GM12878 (cell line): ENCODE data around the gene RANBP17. TPM values are rescaled to one million over a fixed set of nuclear protein-coding genes. Genes with fewer than 3 reads are reported as not detected.
"Not testable (repeated sequence)": the region's sequence is repeated elsewhere in the genome, so short reads cannot be mapped to it uniquely, and the experiment has no call there.

Source experiments
- ATAC-seq: fragments of 200-7000 bp; cut with Tn5 transposase; 3 replicates; pipeline ENCODE4 v1.9.1; 2020; ENCODE audit warnings: mild to moderate bottlenecking, moderate library complexity
- BruUV-seq: library from RNA; stranded (reverse); fragments of 400-500 nt; replicated peaks from 2 replicates; lab custom pipeline; 2021; lab: Mats Ljungman, UMichigan
- CTCF ChIA-PET: fragments of 300-600 bp; sonication (Branson Sonifier 250); formaldehyde crosslinking; extraction: SDS; loops from one replicate; lab custom pipeline; 2021; ENCODE audit warnings: inconsistent platforms; lab: Yijun Ruan, JAX
- POLR2A ChIA-PET: fragments of 350-600 bp; formaldehyde crosslinking; extraction: SDS; loops from one replicate; lab custom pipeline; 2021; ENCODE audit warnings: inconsistent platforms; lab: Charles Lee
- RAD21 ChIA-PET: fragments of 300-600 bp; sonication (Branson Sonifier 250); formaldehyde crosslinking; loops from one replicate; lab custom pipeline; 2023; ENCODE audit warnings: antibody characterized with exemption; ENCODE audit not compliant: unreplicated experiment; lab: Charles Lee
- SMC1A ChIA-PET: fragments of 300-600 bp; sonication (Branson Sonifier 250); formaldehyde crosslinking; loops from one replicate; lab custom pipeline; 2023; ENCODE audit not compliant: unreplicated experiment, uncharacterized antibody; lab: Charles Lee
- DNase-seq: peaks from one replicate; pipeline ENCODE4 v3.0.0-alpha.2; 2011; ENCODE audit warnings: low read depth, low spot score
- FAIRE-seq: peaks from 3 replicates; lab custom pipeline; 2011; peaks lifted over from hg19 to GRCh38; lab: Jason Lieb, UNC
- H2AFZ ChIP-seq: 2 replicates; pipeline ENCODE4 v1.6.0; 2011; ENCODE audit warnings: low read depth, low read length, control low read depth; ENCODE audit not compliant: control insufficient read depth
- H3K27ac ChIP-seq: 2 replicates; pipeline ENCODE4 v1.5.1; 2011; ENCODE audit warnings: control low read depth; ENCODE audit not compliant: control insufficient read depth, insufficient read depth
- H3K27me3 ChIP-seq, 2 experiments: replicated peaks in 1 of 2; 2 replicates each; pipeline versions ENCODE4 v1.6.0 to v1.6.1; 2011; ENCODE audit warnings: low read length in 1 of 2; ENCODE audit not compliant: control insufficient read depth in 2 of 2, insufficient read depth in 2 of 2
- H3K36me3 ChIP-seq, 2 experiments: 2 replicates each; pipeline ENCODE4 v1.5.1; 2011; ENCODE audit warnings: low read length in 1 of 2; ENCODE audit not compliant: control insufficient read depth in 2 of 2, insufficient read depth in 2 of 2
- H3K4me1 ChIP-seq: 2 replicates; pipeline ENCODE4 v1.6.1; 2011; ENCODE audit warnings: mild to moderate bottlenecking, low read length, moderate library complexity, mixed read lengths; ENCODE audit not compliant: control insufficient read depth, insufficient read depth
- H3K4me2 ChIP-seq: 2 replicates; pipeline ENCODE4 v1.6.0; 2011; ENCODE audit warnings: control low read depth; ENCODE audit not compliant: control insufficient read depth, insufficient read depth
- H3K4me3 ChIP-seq: fragments of 200-600 bp; sonication (generic); 2 replicates; pipeline ENCODE4 v1.5.1; 2016
- H3K79me2 ChIP-seq: 2 replicates; pipeline ENCODE4 v1.6.0; 2011; ENCODE audit warnings: low read length; ENCODE audit not compliant: control insufficient read depth, insufficient read depth
- H3K9ac ChIP-seq: 2 replicates; pipeline ENCODE4 v1.8.0; 2011; ENCODE audit warnings: low read length, control low read depth, mixed read lengths; ENCODE audit not compliant: control insufficient read depth, insufficient read depth
- H3K9me3 ChIP-seq: replicated peaks from 3 replicates; pipeline ENCODE4 v1.5.1; 2011; ENCODE audit warnings: mild to moderate bottlenecking, low read length; ENCODE audit not compliant: control insufficient read depth, insufficient read depth
- H4K20me1 ChIP-seq: 2 replicates; pipeline ENCODE4 v1.6.0; 2011; ENCODE audit not compliant: control insufficient read depth, insufficient read depth
- ASH2L ChIP-seq: fragments of 300-600, 200-600 bp; sonication (generic); IDR thresholded peaks from 2 replicates; pipeline ENCODE4 v1.6.1; 2017; ENCODE audit warnings: low read depth, mild to moderate bottlenecking, borderline replicate concordance
- ATF7 ChIP-seq: fragments of 450-650 bp; IDR thresholded peaks from 2 replicates; pipeline ENCODE4 v1.6.1; 2016; ENCODE audit warnings: low read depth, mild to moderate bottlenecking
- CREB1 ChIP-seq: IDR thresholded peaks from 2 replicates; pipeline ENCODE4 v1.6.1; 2012; ENCODE audit warnings: low read depth, mild to moderate bottlenecking, inconsistent platforms
- ETV6 ChIP-seq, 2 experiments: fragments of 450-650 bp in 1 of 2; IDR thresholded peaks in 1 of 2; conservative IDR thresholded peaks in 1 of 2; 2 replicates each; pipeline ENCODE4 v1.6.1; 2014; ENCODE audit warnings: antibody characterized with exemption in 1 of 2, borderline replicate concordance in 1 of 2, low read depth in 1 of 2, mild to moderate bottlenecking in 1 of 2, moderate library complexity in 1 of 2
- GABPA ChIP-seq: IDR thresholded peaks from 2 replicates; pipeline ENCODE4 v1.6.1; 2014; ENCODE audit warnings: antibody characterized with exemption, low read depth, mild to moderate bottlenecking, inconsistent platforms
- MEF2B ChIP-seq: fragments of 450-650 bp; IDR thresholded peaks from 2 replicates; pipeline ENCODE4 v1.6.1; 2018; ENCODE audit warnings: mild to moderate bottlenecking, moderate library complexity; ENCODE audit not compliant: partially characterized antibody, poor library complexity, severe bottlenecking
- MYB ChIP-seq: fragments of 150-350 bp; IDR thresholded peaks from 2 replicates; pipeline ENCODE4 v1.6.1; 2014; ENCODE audit warnings: mild to moderate bottlenecking, low read depth, low read length, borderline replicate concordance
- MYC ChIP-seq: IDR thresholded peaks from 2 replicates; pipeline ENCODE4 v1.6.1; 2011; ENCODE audit warnings: mild to moderate bottlenecking, low read length, moderate library complexity, inconsistent platforms; ENCODE audit not compliant: insufficient read depth, insufficient replicate concordance, insufficient read length, severe bottlenecking
- RCOR1 ChIP-seq: conservative IDR thresholded peaks from 2 replicates; pipeline ENCODE4 v1.6.1; 2012; ENCODE audit warnings: low read depth, low read length, improper control_type of control experiment
- RELA ChIP-seq: fragments of 450-650 bp; IDR thresholded peaks from 2 replicates; pipeline ENCODE4 v1.8.0; 2014; ENCODE audit warnings: borderline replicate concordance; ENCODE audit not compliant: partially characterized antibody
- REST ChIP-seq: IDR thresholded peaks from 2 replicates; pipeline ENCODE4 v1.6.1; 2012; ENCODE audit warnings: mild to moderate bottlenecking, low read depth, low read length
- SIX5 ChIP-seq: IDR thresholded peaks from 2 replicates; pipeline ENCODE4 v1.6.1; 2011; ENCODE audit warnings: mild to moderate bottlenecking, low read depth, low read length, moderate library complexity; ENCODE audit not compliant: severe bottlenecking
- SMAD5 ChIP-seq: IDR thresholded peaks from 2 replicates; pipeline ENCODE4 v1.6.1; 2016; ENCODE audit warnings: antibody characterized with exemption, low read depth
- SMARCA5 ChIP-seq: fragments of 450-650 bp; IDR thresholded peaks from 2 replicates; pipeline ENCODE4 v1.6.1; 2017; ENCODE audit warnings: mild to moderate bottlenecking
- SUZ12 ChIP-seq: fragments of 200-600 bp; sonication (generic); IDR thresholded peaks from one replicate; pipeline ENCODE4 v1.6.1; 2018; ENCODE audit warnings: antibody characterized with exemption, mild to moderate bottlenecking; ENCODE audit not compliant: unreplicated experiment
- YY1 ChIP-seq: IDR thresholded peaks from 2 replicates; pipeline ENCODE4 v1.6.1; 2011; ENCODE audit warnings: low read depth, mild to moderate bottlenecking, low read length
- WGBS: methylation state at CpG from one replicate; pipeline ENCODE4 v1.1.6; 2016; ENCODE audit warnings: low lambda C conversion rate; ENCODE audit not compliant: insufficient replicate concordance, insufficient coverage; ENCODE audit errors: missing lambda C conversion rate; 5-methylcytosine and 5-hydroxymethylcytosine counted together
- in situ Hi-C: fragments of 300-500 bp; cut with MboI; formaldehyde crosslinking; loops from 9 replicates; pipeline ENCODE4 v1.14.3; 2018; ENCODE audit warnings: mixed read lengths
- intact Hi-C: fragments of 100-400 bp; cut with micrococcal nuclease; formaldehyde crosslinking; loops from one replicate; pipeline ENCODE4 v1.14.2; 2022; ENCODE audit not compliant: unreplicated experiment
- polyA plus RNA-seq, 11 experiments: library from polyadenylated mRNA; depleted of rRNA in 4 of 11; unstranded in 6 of 11; stranded (reverse) in 5 of 11; fragments of >200 nt; fragmentation: Nextera tagmentation in 4 of 11; fragmentation: Illumina TruSeq in 1 of 11; extraction: Ambion mirVana in 4 of 11; extraction: Trizol in 1 of 11; gene quantifications; 1 replicate in 1 of 11; 2 replicates in 10 of 11; pipeline versions ENCODE4 v1.2.1 to v1.2.3, GENCODE V29; 2011 to 2016; ENCODE audit warnings: inconsistent platforms in 2 of 11, missing spikeins in 2 of 11, low read depth in 1 of 11
- total RNA-seq, 4 experiments: library from RNA; depleted of rRNA in 3 of 4; stranded (reverse); fragments of >200 nt in 3 of 4; fragmentation: Illumina TruSeq in 1 of 4; extraction: Trizol in 1 of 4; gene quantifications; 2 replicates each; pipeline versions ENCODE4 v1.2.1 to v1.2.3, GENCODE V29; 2013 to 2021

The RANBP17 gene
- total and polyA plus RNA-seq, 10 of the 15 experiments (the other 5 are each of a cell fraction or from before 2014, with no cell fraction given): 0.10 TPM; not detected in 9

GRCh38 chr5:170867825-170868224, 6.0 kb downstream of the RANBP17 start:
- H3K4me3 ChIP-seq: no peak overlapping the region
- no peak overlapping the region for H3K27ac ChIP-seq
- in situ Hi-C loops: no loop called here
- ATAC-seq (no peak), FAIRE-seq (no peak), DNase-seq (no peak)
- H3K4me2 ChIP-seq: no peak overlapping the region
- WGBS: 0% methylated on average over 1 of the region's 1 CpG
- ChIA-PET CTCF (no interaction called here), SMC1A (no interaction called here), RAD21 (no interaction called here), POLR2A (no interaction called here)
- no peaks in the 10 kb centered on the region; the same call in 2 of the 3 replicates for H3K9me3 ChIP-seq
- H3K27me3 ChIP-seq: no peaks in the 10 kb centered on the region
- TF ChIP-seq SIX5: no peak
- TF ChIP-seq MYB: no peak
- TF ChIP-seq MEF2B: no peak
- TF ChIP-seq RCOR1: no peak
- TF ChIP-seq SMARCA5: no peak
- TF ChIP-seq SMAD5: no peak
- no peak for TF ChIP-seq ASH2L
- TF ChIP-seq CREB1: no peak
- TF ChIP-seq REST: no peak
- no peak for TF ChIP-seq RELA
- no peak for TF ChIP-seq YY1
- TF ChIP-seq ETV6 (conservative IDR thresholded peaks at IDR 0.05 in 1 of 2, IDR thresholded peaks at IDR 0.05 in 1 of 2; ENCODE audit: borderline replicate concordance in 1 of 2, low read depth in 1 of 2): no peak
- TF ChIP-seq SUZ12: no peak
- TF ChIP-seq GABPA: no peak
- TF ChIP-seq ATF7: no peak
- TF ChIP-seq MYC: no peak
- no peaks in the 10 kb centered on the region for H3K4me1 ChIP-seq
- H3K36me3 ChIP-seq: no peaks in the 10 kb centered on the region
- no TSS peak for BruUV-seq
- H2AFZ ChIP-seq: no peak overlapping the region
- intact Hi-C loops: no loop called here
- H3K9ac ChIP-seq: no peak overlapping the region
- H4K20me1 ChIP-seq: no peaks in the 10 kb centered on the region
- H3K79me2 ChIP-seq: no peaks in the 10 kb centered on the region

GRCh38 chr5:170870390-170870789, 8.6 kb downstream of the RANBP17 start:
- H2AFZ ChIP-seq, ATAC-seq, SMC1A ChIA-PET: not testable (repeated sequence)

More at GRCh38 chr5:170870390-170870789, 8.6 kb downstream of the RANBP17 start:
- DNase-seq, H4K20me1 ChIP-seq, FAIRE-seq, H3K4me3 ChIP-seq, H3K79me2 ChIP-seq, H3K36me3 ChIP-seq, H3K4me1 ChIP-seq, in situ Hi-C loops, H3K27ac ChIP-seq, H3K27me3 ChIP-seq, RAD21 ChIA-PET, BruUV-seq, POLR2A ChIA-PET, H3K4me2 ChIP-seq, intact Hi-C loops, CTCF ChIA-PET, H3K9ac ChIP-seq, H3K9me3 ChIP-seq: not testable (repeated sequence)
